Heart left ventricle (tissue), 13 donors: ENCODE results near the gene ZNF821.

Experiments
- POLR2A ChIP-seq, 2 donors: fragments of 450-650 bp; IDR thresholded peaks; one replicate each; pipeline ENCODE4 v1.6.1; 2017; ENCODE audit warnings: antibody characterized with exemption in 2 of 2, mild to moderate bottlenecking in 2 of 2, moderate library complexity in 2 of 2
- TF ChIP-seq, protein P1 (sequence below), 12 donors: fragments of 200-600 bp; sonication (generic) in 4 of 12; IDR thresholded peaks; one replicate each; pipeline versions ENCODE4 v1.5.0 to v1.8.0; 2018 to 2022; ENCODE audit warnings: antibody characterized with exemption in 12 of 12, mild to moderate bottlenecking in 5 of 12
- donor health status: ischemic (EF 13 %, LVEDD 7.1; RV severe dilation, severe dysfunction).
- donor health status: DM: no; HTN: yes; CAD: no.
- donor health status: DM: no; HTN: no; CAD: no.
- donor health status: ischemic (EF 25% LVEDD 6.9; RV normal size, moderate dysfunction).
- donor health status: ischemic (EF 25% LVEDD 5.7; RV mildly dilated, moderate dysfunction).
- donor health status: ischemic (EF 35%, LVEDD 5.7; RV mildly dilated, moderate dysfunction).
- donor health status: nonischemic (EF 11% LVEDD 7.7; RV severe dilation, severe dysfunction).
- donor health status: DM: yes; HTN: yes; CAD: no.
- donor health status: PGD.
- donor health status: ischemic (EF 29% LVEDD 5.4; RV normal size, mild dysfunction).
- donor health status: nonischemic (EF 23%, LVEDD 6.1; RV moderate dilation, normal function).

GRCh38 chr16:71883849-71884638 lies at the start of gene ZNF821:
- TF ChIP-seq, protein P1, sequence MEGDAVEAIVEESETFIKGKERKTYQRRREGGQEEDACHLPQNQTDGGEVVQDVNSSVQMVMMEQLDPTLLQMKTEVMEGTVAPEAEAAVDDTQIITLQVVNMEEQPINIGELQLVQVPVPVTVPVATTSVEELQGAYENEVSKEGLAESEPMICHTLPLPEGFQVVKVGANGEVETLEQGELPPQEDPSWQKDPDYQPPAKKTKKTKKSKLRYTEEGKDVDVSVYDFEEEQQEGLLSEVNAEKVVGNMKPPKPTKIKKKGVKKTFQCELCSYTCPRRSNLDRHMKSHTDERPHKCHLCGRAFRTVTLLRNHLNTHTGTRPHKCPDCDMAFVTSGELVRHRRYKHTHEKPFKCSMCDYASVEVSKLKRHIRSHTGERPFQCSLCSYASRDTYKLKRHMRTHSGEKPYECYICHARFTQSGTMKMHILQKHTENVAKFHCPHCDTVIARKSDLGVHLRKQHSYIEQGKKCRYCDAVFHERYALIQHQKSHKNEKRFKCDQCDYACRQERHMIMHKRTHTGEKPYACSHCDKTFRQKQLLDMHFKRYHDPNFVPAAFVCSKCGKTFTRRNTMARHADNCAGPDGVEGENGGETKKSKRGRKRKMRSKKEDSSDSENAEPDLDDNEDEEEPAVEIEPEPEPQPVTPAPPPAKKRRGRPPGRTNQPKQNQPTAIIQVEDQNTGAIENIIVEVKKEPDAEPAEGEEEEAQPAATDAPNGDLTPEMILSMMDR (IDR thresholded peaks at IDR 0.05) = peak in 11 of 12 donors; percentile 7 to 70 (median 40)
- TF ChIP-seq POLR2A (IDR thresholded peaks at IDR 0.05) = peak in 1 of 2 donors; percentile 46
